ENCODE data around the gene CKS1B.
A peak's percentile ranks its signal among the peaks of the same experiment; 100 is the strongest.

CKS1B gene

DNA sequence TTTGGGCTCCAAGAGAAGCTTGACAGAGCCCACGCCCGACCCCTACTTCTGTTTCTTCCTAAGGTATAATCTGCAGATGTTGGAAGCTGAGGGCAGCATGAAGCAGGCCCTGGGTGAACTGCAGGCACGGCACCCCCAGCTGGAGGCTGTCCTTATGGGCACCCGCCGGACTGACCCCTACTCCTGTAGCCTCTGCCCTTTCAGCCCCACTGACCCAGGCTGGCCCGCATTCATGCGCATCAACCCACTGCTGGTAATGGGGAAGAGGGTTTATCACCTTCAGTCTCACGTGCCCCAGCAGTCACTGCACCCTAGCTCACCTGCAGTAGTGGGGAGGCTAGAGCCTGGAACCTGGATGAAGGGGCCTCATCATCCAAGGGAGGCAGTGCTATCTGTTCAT lies 15.8 kb downstream of the CKS1B start:
- no peak overlapping the region for H3K27ac Mint-ChIP-seq
- no peaks in the 10 kb centered on the region for H3K9me3 Mint-ChIP-seq
- H3K27me3 Mint-ChIP-seq (ENCODE audit: low read depth, poor library complexity), result no peaks in the 10 kb centered on the region
- H3K36me3 Mint-ChIP-seq (ENCODE audit: low read depth), result peaks cover 30% of the 10 kb centered on the region
- TF ChIP-seq, protein P1, sequence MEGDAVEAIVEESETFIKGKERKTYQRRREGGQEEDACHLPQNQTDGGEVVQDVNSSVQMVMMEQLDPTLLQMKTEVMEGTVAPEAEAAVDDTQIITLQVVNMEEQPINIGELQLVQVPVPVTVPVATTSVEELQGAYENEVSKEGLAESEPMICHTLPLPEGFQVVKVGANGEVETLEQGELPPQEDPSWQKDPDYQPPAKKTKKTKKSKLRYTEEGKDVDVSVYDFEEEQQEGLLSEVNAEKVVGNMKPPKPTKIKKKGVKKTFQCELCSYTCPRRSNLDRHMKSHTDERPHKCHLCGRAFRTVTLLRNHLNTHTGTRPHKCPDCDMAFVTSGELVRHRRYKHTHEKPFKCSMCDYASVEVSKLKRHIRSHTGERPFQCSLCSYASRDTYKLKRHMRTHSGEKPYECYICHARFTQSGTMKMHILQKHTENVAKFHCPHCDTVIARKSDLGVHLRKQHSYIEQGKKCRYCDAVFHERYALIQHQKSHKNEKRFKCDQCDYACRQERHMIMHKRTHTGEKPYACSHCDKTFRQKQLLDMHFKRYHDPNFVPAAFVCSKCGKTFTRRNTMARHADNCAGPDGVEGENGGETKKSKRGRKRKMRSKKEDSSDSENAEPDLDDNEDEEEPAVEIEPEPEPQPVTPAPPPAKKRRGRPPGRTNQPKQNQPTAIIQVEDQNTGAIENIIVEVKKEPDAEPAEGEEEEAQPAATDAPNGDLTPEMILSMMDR (IDR thresholded peaks at IDR 0.05), result no peak
- H3K4me1 Mint-ChIP-seq, result peaks cover 25% of the 10 kb centered on the region
- no peak for DNase-seq
- H3K4me3 Mint-ChIP-seq, result no peak overlapping the region

DNA sequence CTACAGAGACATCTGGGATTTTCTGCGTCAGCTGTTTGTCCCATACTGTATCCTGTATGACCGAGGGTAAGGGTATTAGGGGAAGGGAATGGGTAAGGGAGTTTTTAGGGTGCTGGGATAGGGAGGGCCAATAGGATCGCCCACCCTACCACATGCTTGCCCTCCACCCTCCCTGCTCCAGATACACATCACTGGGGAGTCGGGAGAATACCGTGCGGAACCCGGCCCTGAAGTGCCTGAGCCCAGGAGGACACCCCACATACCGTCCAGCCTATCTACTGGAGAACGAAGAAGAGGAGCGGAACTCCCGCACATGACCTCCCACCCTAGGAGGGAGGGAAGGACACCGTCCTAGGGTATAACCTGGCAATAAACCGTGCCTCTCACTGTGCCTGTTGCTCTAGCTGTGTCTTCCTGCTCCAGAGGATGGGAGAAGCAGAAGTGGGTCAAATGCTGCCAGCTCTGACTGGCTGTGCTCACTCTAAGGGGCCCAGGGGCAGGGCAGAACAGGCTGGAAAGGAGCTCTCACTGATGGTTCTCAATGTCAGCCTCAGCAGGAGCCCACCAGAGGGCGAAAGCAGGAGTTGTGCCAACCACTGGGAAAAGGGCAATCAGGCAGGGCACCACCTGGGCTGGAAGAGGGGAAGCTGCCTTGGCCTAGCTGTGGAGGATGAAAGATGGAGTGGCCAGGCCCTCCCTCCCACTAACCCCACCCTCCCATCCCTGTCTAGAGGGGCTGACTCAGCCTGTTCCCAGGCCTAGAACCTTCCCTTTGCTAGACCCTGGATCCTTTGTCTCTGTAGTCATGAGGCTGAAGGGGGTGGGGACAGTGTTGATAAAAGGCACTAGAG lies 18.5 kb downstream of the CKS1B start:
- Mint-ChIP-seq H3K4me1 (peaks cover 39% of the 10 kb centered on the region), H3K27me3 (ENCODE audit: low read depth, poor library complexity) (peaks cover 4% of the 10 kb centered on the region), H3K36me3 (ENCODE audit: low read depth) (peaks cover 19% of the 10 kb centered on the region), H3K4me3 (no peak overlapping the region), H3K27ac (peak overlapping the region; percentile 86), H3K9me3 (no peaks in the 10 kb centered on the region)
- TF ChIP-seq, protein P1 (IDR thresholded peaks at IDR 0.05), result no peak
- DNase-seq, result no peak

DNA sequence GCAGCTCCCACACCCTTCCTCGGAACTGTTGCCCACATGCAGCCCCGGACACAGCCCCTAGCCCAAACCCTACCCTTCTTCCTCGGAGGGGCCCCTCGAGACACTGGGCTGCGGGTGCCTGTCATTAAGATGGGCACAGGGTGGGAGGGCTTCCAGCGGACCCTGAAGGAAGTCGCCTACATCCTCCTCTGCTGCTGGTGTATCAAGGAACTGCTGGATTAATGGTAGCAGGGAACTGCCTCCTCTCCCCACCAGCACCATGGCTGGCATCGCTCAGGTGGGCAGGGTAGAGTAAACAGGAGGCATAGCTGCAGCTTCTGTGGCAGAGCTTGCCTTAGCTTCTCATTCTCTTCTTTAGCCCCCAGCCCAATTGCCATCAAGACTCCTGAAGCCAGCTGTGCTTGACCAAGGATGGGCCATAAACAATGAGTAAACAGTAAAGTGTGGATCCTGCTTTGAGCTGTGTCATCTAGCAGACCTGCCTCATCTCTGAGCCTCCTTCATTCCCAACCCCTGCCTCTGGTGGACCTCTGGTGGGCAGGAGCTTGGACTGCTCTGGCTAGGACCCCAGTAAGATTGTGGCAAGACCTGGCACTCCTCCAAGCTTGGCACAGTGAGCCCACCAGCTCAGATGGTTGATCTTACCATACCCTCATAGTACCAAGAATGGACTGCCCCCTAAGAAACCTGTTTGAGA lies 19.2 kb downstream of the CKS1B start, which contains the start of gene LENEP:
Gene LENEP, plus strand, starts transcription at position 15 of the 697 bp plus-strand sequence. Its CDS starts 22 bp downstream, at position 37.
- no peaks in the 10 kb centered on the region for H3K9me3 Mint-ChIP-seq
- peak within 1 kb of the TSS; percentile 86 for H3K27ac Mint-ChIP-seq
- no peak for DNase-seq
- H3K4me1 Mint-ChIP-seq, result peaks cover 40% of the 10 kb centered on the region
- no peak within 1 kb of the TSS for H3K4me3 Mint-ChIP-seq
- H3K36me3 Mint-ChIP-seq (ENCODE audit: low read depth), result peaks cover 13% of the 10 kb centered on the region
- TF ChIP-seq, protein P1 (IDR thresholded peaks at IDR 0.05), result no peak
- peaks cover 4% of the 10 kb centered on the region for H3K27me3 Mint-ChIP-seq (ENCODE audit: low read depth, poor library complexity)

DNA sequence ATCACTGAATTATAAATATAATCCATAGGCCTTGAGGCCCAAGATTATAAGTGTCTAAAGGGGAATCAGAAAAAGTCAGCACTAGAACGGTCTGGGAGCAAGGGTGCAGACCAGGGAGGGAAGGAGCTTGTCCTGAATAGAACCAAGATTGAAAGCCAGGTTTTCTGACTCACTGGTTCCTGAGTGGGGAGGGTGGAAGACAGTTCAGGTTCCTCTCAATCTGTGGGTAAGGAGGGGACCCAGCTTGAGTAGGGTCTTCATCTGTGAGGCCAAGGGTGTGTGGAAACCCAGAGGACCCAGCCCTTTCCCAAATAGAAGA lies 19.7 kb downstream of the CKS1B start:
- H3K27me3 Mint-ChIP-seq (ENCODE audit: low read depth, poor library complexity), result peaks cover 4% of the 10 kb centered on the region
- peak overlapping the region; percentile 26 for H3K27ac Mint-ChIP-seq
- H3K9me3 Mint-ChIP-seq, result no peaks in the 10 kb centered on the region
- no peak overlapping the region for H3K4me3 Mint-ChIP-seq
- DNase-seq, result no peak
- H3K4me1 Mint-ChIP-seq, result peaks cover 40% of the 10 kb centered on the region
- peaks cover 8% of the 10 kb centered on the region for H3K36me3 Mint-ChIP-seq (ENCODE audit: low read depth)
- TF ChIP-seq, protein P1 (IDR thresholded peaks at IDR 0.05), result no peak

DNA sequence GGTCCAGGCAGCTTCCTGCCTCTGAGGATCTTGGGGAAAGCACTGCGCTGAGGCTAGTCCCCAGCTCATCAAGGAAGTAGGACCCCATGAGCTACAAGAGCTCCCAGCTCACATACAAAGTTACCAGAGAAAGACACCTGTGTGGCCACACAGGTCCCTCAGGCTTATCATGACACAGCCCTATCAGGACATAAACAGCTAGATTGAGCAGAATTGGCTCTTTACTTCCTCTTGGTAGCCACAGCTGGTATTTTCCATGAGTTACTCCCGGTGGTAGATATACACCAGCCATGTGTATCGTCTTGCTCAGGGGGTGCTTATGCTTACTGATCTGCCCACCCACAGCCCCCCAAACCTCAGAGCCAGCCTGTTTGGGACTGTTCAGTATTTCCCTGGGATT lies 20.1 kb downstream of the CKS1B start:
- Mint-ChIP-seq H3K4me1 (peaks cover 41% of the 10 kb centered on the region), H3K9me3 (no peaks in the 10 kb centered on the region), H3K36me3 (ENCODE audit: low read depth) (peaks cover 7% of the 10 kb centered on the region), H3K27me3 (ENCODE audit: low read depth, poor library complexity) (peaks cover 4% of the 10 kb centered on the region), H3K27ac (peak overlapping the region; percentile 76), H3K4me3 (no peak overlapping the region)
- TF ChIP-seq, protein P1 (IDR thresholded peaks at IDR 0.05), result no peak
- DNase-seq, result no peak
